ENCODE measurements around the gene CAPN12. TPM values are rescaled to one million over a fixed set of nuclear protein-coding genes. Genes with fewer than 3 reads are reported as not detected.

Gene CAPN12
- total RNA-seq, 1 donor from 2014 or later: 7.3 TPM

DNA sequence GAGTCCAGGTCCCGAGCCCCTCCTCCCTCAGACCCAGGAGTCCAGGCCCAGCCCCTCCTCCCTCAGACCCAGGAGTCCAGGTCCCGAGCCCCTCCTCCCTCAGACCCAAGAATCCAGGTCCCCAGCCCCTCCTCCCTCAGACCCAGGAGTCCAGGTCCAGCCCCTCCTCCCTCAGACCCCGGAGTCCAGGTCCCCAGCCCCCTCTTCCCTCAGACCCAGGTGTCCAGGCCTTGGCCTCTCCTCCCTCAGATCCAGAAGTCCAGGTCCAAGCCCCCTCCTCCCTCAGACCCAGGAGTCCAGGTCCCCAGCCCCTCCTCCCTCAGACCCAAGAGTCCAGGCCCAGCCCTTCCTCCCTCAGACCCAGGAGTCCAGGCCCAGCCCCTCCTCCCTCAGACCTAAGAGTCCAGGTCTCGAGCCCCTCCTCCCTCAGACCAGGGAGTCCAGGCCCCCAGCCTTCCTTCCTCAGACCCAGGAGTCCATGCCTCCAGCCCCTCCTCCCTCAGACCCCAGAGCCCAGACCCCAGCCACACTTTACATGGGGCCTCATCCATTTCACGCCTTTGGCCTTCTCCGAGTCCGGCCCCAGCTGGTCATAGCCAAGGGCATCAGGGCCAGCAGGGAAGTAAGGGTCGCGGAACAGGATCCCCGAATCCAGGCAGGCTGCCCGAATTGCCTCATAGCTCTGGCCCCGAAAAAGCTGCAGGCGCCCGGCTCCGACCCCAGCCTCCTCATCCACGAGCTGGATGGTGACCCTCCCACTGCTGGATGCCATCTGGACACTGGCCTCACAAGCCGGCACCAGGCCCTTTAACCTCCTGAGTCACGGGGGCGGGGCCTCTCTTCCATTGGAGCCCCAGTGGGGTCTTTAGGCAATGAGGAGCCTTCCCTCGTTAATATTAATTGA is 628 bp downstream of the CAPN12 start:
- no peak overlapping the region for H3K4me3 ChIP-seq (ENCODE audit: low read depth, low read length)
- DNase-seq (ENCODE audit: low read depth): no peak
- TF ChIP-seq, protein P1, sequence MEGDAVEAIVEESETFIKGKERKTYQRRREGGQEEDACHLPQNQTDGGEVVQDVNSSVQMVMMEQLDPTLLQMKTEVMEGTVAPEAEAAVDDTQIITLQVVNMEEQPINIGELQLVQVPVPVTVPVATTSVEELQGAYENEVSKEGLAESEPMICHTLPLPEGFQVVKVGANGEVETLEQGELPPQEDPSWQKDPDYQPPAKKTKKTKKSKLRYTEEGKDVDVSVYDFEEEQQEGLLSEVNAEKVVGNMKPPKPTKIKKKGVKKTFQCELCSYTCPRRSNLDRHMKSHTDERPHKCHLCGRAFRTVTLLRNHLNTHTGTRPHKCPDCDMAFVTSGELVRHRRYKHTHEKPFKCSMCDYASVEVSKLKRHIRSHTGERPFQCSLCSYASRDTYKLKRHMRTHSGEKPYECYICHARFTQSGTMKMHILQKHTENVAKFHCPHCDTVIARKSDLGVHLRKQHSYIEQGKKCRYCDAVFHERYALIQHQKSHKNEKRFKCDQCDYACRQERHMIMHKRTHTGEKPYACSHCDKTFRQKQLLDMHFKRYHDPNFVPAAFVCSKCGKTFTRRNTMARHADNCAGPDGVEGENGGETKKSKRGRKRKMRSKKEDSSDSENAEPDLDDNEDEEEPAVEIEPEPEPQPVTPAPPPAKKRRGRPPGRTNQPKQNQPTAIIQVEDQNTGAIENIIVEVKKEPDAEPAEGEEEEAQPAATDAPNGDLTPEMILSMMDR (conservative IDR thresholded peaks at IDR 0.05; ENCODE audit: low read depth, low read length): no peak

DNA sequence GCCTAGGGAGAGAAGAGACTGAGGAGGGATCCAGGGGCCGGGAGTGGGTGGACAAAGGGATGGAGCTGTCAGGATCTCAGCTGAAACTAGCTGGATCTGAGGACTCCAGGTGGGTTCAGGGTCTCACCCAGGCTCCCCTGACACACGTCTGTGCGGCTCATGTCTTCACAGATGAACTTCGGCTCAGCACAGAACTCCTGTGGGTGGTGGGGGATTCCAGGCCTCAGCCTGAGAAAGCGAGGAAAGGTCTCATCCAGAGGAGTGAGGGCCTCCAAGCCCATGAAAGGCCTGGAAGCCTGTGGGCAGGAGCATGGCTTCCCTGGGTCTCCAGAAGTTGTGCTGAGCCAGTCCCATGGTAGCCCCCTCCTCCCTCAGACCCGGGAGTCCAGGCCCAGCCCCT is 1.4 kb downstream of the CAPN12 start:
- TF ChIP-seq, protein P1 (conservative IDR thresholded peaks at IDR 0.05; ENCODE audit: low read depth, low read length): no peak
- DNase-seq (ENCODE audit: low read depth): no peak
- no peak overlapping the region for H3K4me3 ChIP-seq (ENCODE audit: low read depth, low read length)

DNA sequence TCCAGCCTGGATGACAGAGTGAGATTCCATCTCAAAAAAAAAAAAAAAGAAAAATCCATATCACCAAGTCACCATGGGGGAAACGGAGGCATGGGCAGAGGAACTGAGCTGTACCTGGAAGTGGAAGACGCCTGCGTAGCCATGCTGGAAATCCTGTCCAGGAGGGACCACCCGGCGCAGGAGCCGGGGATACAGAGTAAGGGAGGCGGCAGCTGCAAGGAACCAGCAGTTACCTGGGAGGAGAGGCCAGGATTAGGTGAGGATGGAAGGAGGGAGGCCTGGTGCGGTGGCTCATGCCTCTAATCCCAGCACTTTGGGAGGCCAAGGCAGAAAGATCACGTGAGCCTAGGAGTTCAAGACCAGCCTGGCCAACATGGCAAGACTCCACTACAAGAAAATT is 2.0 kb downstream of the CAPN12 start:
- no peak overlapping the region for H3K4me3 ChIP-seq (ENCODE audit: low read depth, low read length)
- DNase-seq (ENCODE audit: low read depth): no peak
- TF ChIP-seq, protein P1 (conservative IDR thresholded peaks at IDR 0.05; ENCODE audit: low read depth, low read length): no peak

DNA sequence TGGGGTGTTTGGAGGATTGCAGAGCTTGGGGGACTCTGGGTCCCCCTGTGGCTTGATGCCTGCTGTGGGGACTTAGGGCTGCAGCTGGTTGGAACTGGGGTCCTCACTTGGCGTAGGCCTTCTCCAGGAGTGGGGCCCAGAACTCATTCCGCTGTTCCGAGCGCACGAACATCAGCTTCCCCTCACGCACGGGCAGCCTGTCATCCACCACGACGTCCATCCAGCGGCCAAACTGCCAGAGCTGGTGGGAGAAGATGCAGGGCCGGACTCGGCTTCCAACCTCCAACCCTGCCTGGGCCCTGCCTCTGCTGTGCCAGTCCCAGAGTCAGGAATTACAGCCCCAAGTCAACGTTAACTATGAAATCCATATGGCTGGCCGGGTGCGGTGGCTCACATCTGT is 2.6 kb downstream of the CAPN12 start:
- H3K4me3 ChIP-seq (ENCODE audit: low read depth, low read length): no peak overlapping the region
- TF ChIP-seq, protein P1 (conservative IDR thresholded peaks at IDR 0.05; ENCODE audit: low read depth, low read length): no peak
- no peak for DNase-seq (ENCODE audit: low read depth)

DNA sequence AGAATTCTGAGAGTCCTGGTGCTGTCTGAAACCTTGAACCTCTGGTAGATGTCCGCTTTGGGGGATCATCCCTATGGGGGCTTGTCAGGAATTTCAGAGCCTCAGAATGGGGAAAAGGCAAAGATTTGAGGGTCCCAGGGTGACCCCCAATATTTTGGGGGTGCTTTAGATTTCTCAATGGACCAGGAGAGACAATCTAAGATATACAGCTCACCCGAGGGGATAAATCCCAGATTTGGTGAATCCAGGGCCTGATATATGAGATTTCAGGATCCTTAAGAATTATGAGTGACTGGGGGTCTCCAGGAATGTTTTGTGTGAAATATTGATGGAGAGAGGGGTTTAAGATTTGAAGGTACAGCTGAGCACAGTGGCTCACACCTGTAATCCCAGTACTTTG is 3.3 kb downstream of the CAPN12 start:
- DNase-seq (ENCODE audit: low read depth): no peak
- TF ChIP-seq, protein P1 (conservative IDR thresholded peaks at IDR 0.05; ENCODE audit: low read depth, low read length): no peak
- no peak overlapping the region for H3K4me3 ChIP-seq (ENCODE audit: low read depth, low read length)

DNA sequence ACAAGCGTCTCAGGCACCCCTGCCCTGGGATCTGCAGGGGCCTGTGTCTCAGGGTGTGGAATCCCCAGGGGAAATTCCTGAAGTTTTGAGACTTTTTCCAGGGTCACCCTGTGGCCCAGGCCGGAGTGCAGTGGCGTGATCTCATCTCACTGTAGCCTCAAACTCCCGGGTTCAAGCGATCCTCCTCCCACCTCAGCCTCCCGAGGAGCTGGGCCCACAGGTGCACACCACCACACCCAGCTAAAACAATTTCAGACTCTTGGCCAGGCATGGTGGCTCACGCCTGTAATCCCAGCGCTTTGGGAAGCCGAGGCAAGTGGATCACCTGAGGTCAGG is 4.0 kb downstream of the CAPN12 start:
- TF ChIP-seq, protein P1 (conservative IDR thresholded peaks at IDR 0.05; ENCODE audit: low read depth, low read length): no peak
- no peak for DNase-seq (ENCODE audit: low read depth)
- H3K4me3 ChIP-seq (ENCODE audit: low read depth, low read length): no peak overlapping the region

Measured in epithelial cell of proximal tubule (primary cell).